ENCODE data around the gene BIN1. TPM values are rescaled to one million over a fixed set of nuclear protein-coding genes. Genes with fewer than 3 reads are reported as not detected.

BIN1 gene
- total RNA-seq, 1 experiment from 2014 or later, result 58.9 TPM

- ATAC-seq (no peak), DNase-seq (no peak)
- no peak for TF ChIP-seq EZH2phosphoT487 (IDR thresholded peaks at IDR 0.05; ENCODE audit: borderline replicate concordance, low read length)
- TF ChIP-seq EZH2 (IDR thresholded peaks at IDR 0.05; ENCODE audit: low read length, unreplicated experiment), result no peak
- TF ChIP-seq CTCF (conservative IDR thresholded peaks at IDR 0.05; ENCODE audit: low read depth, low read length), result no peak
- Histone ChIP-seq H3K4me1 (ENCODE audit: insufficient read depth, low read length) (peaks cover 42% of the 10 kb centered on the region), H3K36me3 (ENCODE audit: low read depth, low read length) (no peaks in the 10 kb centered on the region), H3K9me3 (ENCODE audit: low read length) (no peaks in the 10 kb centered on the region), H3F3A (ENCODE audit: low read length, unreplicated experiment) (no peaks in the 10 kb centered on the region), H3K27ac (ENCODE audit: low read length) (no peak overlapping the region), H3K4me3 (ENCODE audit: low read length) (no peak overlapping the region), H2AFZ (ENCODE audit: low read length) (no peak overlapping the region), H3K4me2 (ENCODE audit: low read length) (no peak overlapping the region), H3K9me2 (replicated peaks; ENCODE audit: low read length) (no peaks in the 10 kb centered on the region), H4K20me1 (ENCODE audit: low read length) (no peaks in the 10 kb centered on the region; the same call in 1 of the 2 replicates), H3K9ac (ENCODE audit: low read length) (no peak overlapping the region), H3K79me2 (ENCODE audit: low read length) (peaks cover 59% of the 10 kb centered on the region), H3K27me3 (ENCODE audit: low read length) (no peaks in the 10 kb centered on the region)
- intact Hi-C loops (cut with micrococcal nuclease), result no loop called here
- no TSS peak for BruUV-seq (replicated peaks)
- ChIA-PET CTCF (no interaction called here), POLR2A (ENCODE audit: unreplicated experiment) (no interaction called here)
Observed at GRCh38 chr2:127097841-127098651, 8.9 kb downstream of the BIN1 start.

- no peaks in the 10 kb centered on the region for H3K9me3 ChIP-seq (ENCODE audit: low read length)
- ATAC-seq, result no peak
Observed at GRCh38 chr2:127097471-127097765, 9.5 kb downstream of the BIN1 start.

More at GRCh38 chr2:127097471-127097765, 9.5 kb downstream of the BIN1 start:
- Histone ChIP-seq H4K20me1 (ENCODE audit: low read length) (no peaks in the 10 kb centered on the region; the same call in 1 of the 2 replicates), H3K27ac (ENCODE audit: low read length) (no peak overlapping the region), H3K79me2 (ENCODE audit: low read length) (peaks cover 53% of the 10 kb centered on the region), H3F3A (ENCODE audit: low read length, unreplicated experiment) (no peaks in the 10 kb centered on the region), H3K9me2 (replicated peaks; ENCODE audit: low read length) (no peaks in the 10 kb centered on the region), H3K4me3 (ENCODE audit: low read length) (no peak overlapping the region), H3K27me3 (ENCODE audit: low read length) (no peaks in the 10 kb centered on the region), H3K9ac (ENCODE audit: low read length) (no peak overlapping the region), H2AFZ (ENCODE audit: low read length) (no peak overlapping the region), H3K4me2 (ENCODE audit: low read length) (no peak overlapping the region), H3K36me3 (ENCODE audit: low read depth, low read length) (no peaks in the 10 kb centered on the region), H3K4me1 (ENCODE audit: insufficient read depth, low read length) (peaks cover 44% of the 10 kb centered on the region)
- intact Hi-C loops (cut with micrococcal nuclease), result no loop called here
- no TSS peak for BruUV-seq (replicated peaks)
- DNase-seq, result no peak
- CTCF ChIA-PET, result no interaction called here
- POLR2A ChIA-PET (ENCODE audit: unreplicated experiment), result no interaction called here
- TF ChIP-seq CTCF (conservative IDR thresholded peaks at IDR 0.05; ENCODE audit: low read depth, low read length) (no peak), EZH2 (IDR thresholded peaks at IDR 0.05; ENCODE audit: low read length, unreplicated experiment) (no peak), EZH2phosphoT487 (IDR thresholded peaks at IDR 0.05; ENCODE audit: borderline replicate concordance, low read length) (no peak)
